Skeletal muscle tissue (tissue), 4 donors: ENCODE measurements around the gene SEMA3F. TPM values are rescaled to one million over a fixed set of nuclear protein-coding genes. Genes with fewer than 3 reads are reported as not detected.

ENCODE experiments used
- H3K27ac ChIP-seq: one replicate; pipeline ENCODE4 v1.7.0; 2013; ENCODE audit warnings: mild to moderate bottlenecking, low read depth, low read length, inconsistent platforms
- H3K27me3 ChIP-seq, 3 donors: one replicate each; pipeline ENCODE4 v1.7.0; 2013; ENCODE audit warnings: low read length in 3 of 3; ENCODE audit not compliant: control insufficient read depth in 3 of 3, insufficient read depth in 3 of 3
- H3K36me3 ChIP-seq, 3 donors: one replicate each; pipeline ENCODE4 v1.7.0; 2013; ENCODE audit warnings: low read length in 3 of 3; ENCODE audit not compliant: control insufficient read depth in 3 of 3, insufficient read depth in 3 of 3
- H3K4me1 ChIP-seq, 3 donors: one replicate each; pipeline ENCODE4 v1.7.0; 2013; ENCODE audit warnings: low read length in 3 of 3, mild to moderate bottlenecking in 3 of 3; ENCODE audit not compliant: control insufficient read depth in 3 of 3, insufficient read depth in 3 of 3
- H3K4me3 ChIP-seq, 3 donors: one replicate each; pipeline ENCODE4 v1.7.0; 2013; ENCODE audit warnings: low read length in 3 of 3
- H3K9ac ChIP-seq, 3 donors: one replicate each; pipeline ENCODE4 v1.7.0; 2013; ENCODE audit warnings: low read length in 3 of 3, mild to moderate bottlenecking in 3 of 3, moderate library complexity in 2 of 3, low read depth in 1 of 3
- H3K9me3 ChIP-seq, 3 donors: one replicate each; pipeline ENCODE4 v1.7.0; 2013; ENCODE audit warnings: low read length in 3 of 3; ENCODE audit not compliant: control insufficient read depth in 3 of 3
- total RNA-seq: library from RNA; depleted of rRNA; stranded (reverse); fragments of >200 nt; gene quantifications from one replicate; pipeline ENCODE4 v1.2.3, GENCODE V29; 2014
- donor health status: Osteomylitis.

SEMA3F gene
- total RNA-seq, 1 donor from 2014 or later, result 2.1 TPM

DNA sequence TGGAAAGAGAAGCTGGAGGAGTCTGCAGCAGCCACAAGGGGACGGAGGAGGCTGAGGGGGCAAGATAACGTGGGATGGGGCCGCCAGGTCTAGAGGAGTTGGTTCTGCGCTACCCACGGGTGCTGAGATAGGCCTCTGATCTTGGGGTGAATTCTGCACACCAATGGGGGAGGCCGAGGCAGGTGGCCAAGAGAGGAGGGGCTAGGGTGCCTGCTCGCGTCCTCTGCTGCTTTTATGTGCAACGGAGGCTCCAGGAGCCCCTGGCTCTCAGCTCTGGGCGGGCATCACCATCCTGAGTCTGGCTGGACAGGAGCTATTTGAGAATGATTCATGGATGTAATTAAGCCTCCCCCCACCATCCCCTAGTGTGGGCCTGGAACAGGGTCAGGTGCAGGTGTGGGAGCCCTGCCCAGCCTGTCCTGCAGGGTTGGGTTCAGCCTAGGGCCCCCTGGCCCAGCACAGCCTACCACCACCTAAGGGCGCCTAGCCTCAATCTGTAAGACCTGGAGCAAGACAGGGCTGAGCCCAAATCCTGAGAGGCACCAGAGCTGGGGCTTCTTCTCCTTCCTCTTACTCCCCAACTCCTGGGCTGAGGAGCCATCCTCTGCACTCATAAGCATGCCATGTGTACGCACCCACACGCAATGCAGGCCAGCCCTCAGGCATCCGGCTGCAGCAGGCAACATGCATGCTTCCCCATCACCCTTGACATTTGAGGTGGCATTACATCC, 32.3 kb upstream of the SEMA3F start:
- Histone ChIP-seq H3K4me3 (no peak overlapping the region), H3K4me1 (peaks cover 6 to 37% (median 29%) of the 10 kb centered on the region in 3 donors), H3K27ac (no peak overlapping the region), H3K9ac (no peak overlapping the region), H3K9me3 (no peaks in the 10 kb centered on the region), H3K36me3 (peaks cover 24 to 34% (median 26%) of the 10 kb centered on the region in 3 donors), H3K27me3 (no peaks in the 10 kb centered on the region)

DNA sequence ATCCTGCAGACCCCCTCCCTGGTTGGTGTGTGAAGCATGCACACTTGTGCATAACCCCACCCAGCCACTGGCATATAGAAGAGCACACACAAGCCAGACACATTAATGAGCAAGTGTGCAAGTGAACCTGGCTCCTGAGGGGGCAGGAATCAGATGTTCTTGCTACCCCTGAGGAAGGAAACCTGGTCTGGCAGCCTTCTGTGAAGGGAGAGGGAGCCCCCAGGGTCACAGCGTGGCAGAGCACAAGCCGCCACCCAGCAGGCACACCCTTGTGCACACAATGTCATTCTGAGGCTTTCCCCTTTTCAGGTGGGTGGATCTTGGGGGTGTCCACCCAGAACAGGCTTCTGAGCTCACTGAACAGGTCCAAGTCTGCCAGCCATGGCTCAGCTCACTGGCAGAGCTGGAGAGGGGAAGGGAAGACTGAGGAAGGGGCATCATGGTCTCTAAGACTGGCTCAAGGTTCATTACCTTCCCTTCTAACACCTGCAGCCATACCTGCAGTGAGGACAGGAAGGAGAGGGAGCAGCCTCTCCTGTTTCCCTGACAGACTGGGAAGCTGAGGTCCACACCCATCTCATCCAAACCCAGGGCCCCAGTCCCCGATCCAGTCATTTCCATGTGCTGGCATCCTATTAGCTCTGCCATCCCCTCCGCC, 31.6 kb upstream of the SEMA3F start:
- no peak overlapping the region for H3K27ac ChIP-seq
- H3K36me3 ChIP-seq, result peaks cover 17 to 27% (median 19%) of the 10 kb centered on the region in 3 donors
- H3K27me3 ChIP-seq, result no peaks in the 10 kb centered on the region
- no peak overlapping the region for H3K4me3 ChIP-seq
- no peak overlapping the region for H3K9ac ChIP-seq
- H3K9me3 ChIP-seq, result no peaks in the 10 kb centered on the region
- peaks cover 6 to 37% (median 29%) of the 10 kb centered on the region in 3 donors for H3K4me1 ChIP-seq

- Histone ChIP-seq H3K9me3 (no peaks in the 10 kb centered on the region), H3K36me3 (peaks cover 13 to 20% (median 16%) of the 10 kb centered on the region in 3 donors), H3K27me3 (no peaks in the 10 kb centered on the region), H3K9ac (no peak overlapping the region), H3K27ac (no peak overlapping the region), H3K4me1 (peaks cover 6 to 37% (median 29%) of the 10 kb centered on the region in 3 donors), H3K4me3 (no peak overlapping the region)
These were observed 30.9 kb upstream of the SEMA3F start for GRCh38 chr3:50124052-50124799.

GRCh38 chr3:50124800-50125178, 30.3 kb upstream of the SEMA3F start:
- H3K27ac ChIP-seq, result no peak overlapping the region
- peaks cover 12 to 17% (median 15%) of the 10 kb centered on the region in 3 donors for H3K36me3 ChIP-seq
- H3K4me3 ChIP-seq, result no peak overlapping the region
- H3K4me1 ChIP-seq, result peaks cover 6 to 37% (median 29%) of the 10 kb centered on the region in 3 donors
- no peaks in the 10 kb centered on the region for H3K9me3 ChIP-seq
- H3K9ac ChIP-seq, result no peak overlapping the region
- no peaks in the 10 kb centered on the region for H3K27me3 ChIP-seq

GRCh38 chr3:50125541-50126286, 29.4 kb upstream of the SEMA3F start:
- Histone ChIP-seq H3K9me3 (no peaks in the 10 kb centered on the region), H3K27me3 (no peaks in the 10 kb centered on the region), H3K27ac (no peak overlapping the region), H3K36me3 (peaks cover 3 to 9% (median 5%) of the 10 kb centered on the region in 3 donors), H3K4me1 (peaks cover 6 to 37% (median 29%) of the 10 kb centered on the region in 3 donors), H3K4me3 (no peak overlapping the region), H3K9ac (no peak overlapping the region)

GRCh38 chr3:50126287-50127211, 28.6 kb upstream of the SEMA3F start:
- no peaks in the 10 kb centered on the region for H3K27me3 ChIP-seq
- no peaks in the 10 kb centered on the region for H3K9me3 ChIP-seq
- no peak overlapping the region for H3K4me3 ChIP-seq
- H3K9ac ChIP-seq, result no peak overlapping the region
- H3K27ac ChIP-seq, result no peak overlapping the region
- peaks cover 3 to 31% (median 22%) of the 10 kb centered on the region in 3 donors for H3K4me1 ChIP-seq
- peaks cover 0 to 2% (median 2%) of the 10 kb centered on the region in 3 donors for H3K36me3 ChIP-seq

GRCh38 chr3:50127251-50127691, 27.9 kb upstream of the SEMA3F start:
- Histone ChIP-seq H3K9me3 (no peaks in the 10 kb centered on the region), H3K4me1 (peaks cover 0 to 24% (median 17%) of the 10 kb centered on the region in 3 donors), H3K27me3 (no peaks in the 10 kb centered on the region), H3K4me3 (no peak overlapping the region), H3K9ac (no peak overlapping the region), H3K36me3 (peaks cover 0 to 2% (median 0%) of the 10 kb centered on the region in 3 donors), H3K27ac (no peak overlapping the region)

DNA sequence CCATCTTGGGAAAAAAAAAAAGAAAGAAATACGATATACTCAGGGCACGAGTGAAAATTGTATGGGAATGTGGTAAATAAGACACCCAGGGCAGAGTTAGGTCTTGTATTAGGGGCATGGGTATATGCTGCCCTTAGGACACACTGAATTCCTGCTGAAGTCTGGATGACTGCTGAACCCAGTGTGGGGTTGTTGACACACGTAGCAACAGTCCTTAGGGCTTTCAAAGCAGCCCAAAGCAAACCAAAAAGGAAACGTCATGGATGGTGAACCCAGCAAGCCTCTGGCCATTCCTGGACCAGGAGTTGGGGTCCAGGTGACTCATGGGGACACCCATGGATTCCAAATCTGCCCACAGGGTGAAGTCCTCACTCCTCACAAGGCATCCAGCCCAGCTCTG, 27.1 kb upstream of the SEMA3F start:
- no peak overlapping the region for H3K4me3 ChIP-seq
- no peak overlapping the region for H3K27ac ChIP-seq
- peaks cover 0 to 18% (median 17%) of the 10 kb centered on the region in 3 donors for H3K4me1 ChIP-seq
- H3K9me3 ChIP-seq, result no peaks in the 10 kb centered on the region
- no peak overlapping the region for H3K9ac ChIP-seq
- H3K27me3 ChIP-seq, result no peaks in the 10 kb centered on the region
- peaks cover 0 to 2% (median 0%) of the 10 kb centered on the region in 3 donors for H3K36me3 ChIP-seq

GRCh38 chr3:50130436-50130835, 24.7 kb upstream of the SEMA3F start:
- Histone ChIP-seq H3K4me3 (no peak overlapping the region), H3K36me3 (no peaks in the 10 kb centered on the region), H3K9ac (no peak overlapping the region), H3K27me3 (no peaks in the 10 kb centered on the region), H3K27ac (no peak overlapping the region), H3K9me3 (no peaks in the 10 kb centered on the region), H3K4me1 (peaks cover under 1 to 9% (median 9%) of the 10 kb centered on the region in 3 donors)
